GM21447 (cell line): ENCODE results near the gene PRR14.
"Not testable (repeated sequence)": the region's sequence is repeated elsewhere in the genome, so short reads cannot be mapped to it uniquely, and the experiment has no call there.

Source experiments
- ATAC-seq: cut with Tn5 transposase; IDR thresholded peaks from one replicate; pipeline ENCODE4 v1.9.1; 2021; ENCODE audit not compliant: unreplicated experiment

The PRR14 gene

DNA sequence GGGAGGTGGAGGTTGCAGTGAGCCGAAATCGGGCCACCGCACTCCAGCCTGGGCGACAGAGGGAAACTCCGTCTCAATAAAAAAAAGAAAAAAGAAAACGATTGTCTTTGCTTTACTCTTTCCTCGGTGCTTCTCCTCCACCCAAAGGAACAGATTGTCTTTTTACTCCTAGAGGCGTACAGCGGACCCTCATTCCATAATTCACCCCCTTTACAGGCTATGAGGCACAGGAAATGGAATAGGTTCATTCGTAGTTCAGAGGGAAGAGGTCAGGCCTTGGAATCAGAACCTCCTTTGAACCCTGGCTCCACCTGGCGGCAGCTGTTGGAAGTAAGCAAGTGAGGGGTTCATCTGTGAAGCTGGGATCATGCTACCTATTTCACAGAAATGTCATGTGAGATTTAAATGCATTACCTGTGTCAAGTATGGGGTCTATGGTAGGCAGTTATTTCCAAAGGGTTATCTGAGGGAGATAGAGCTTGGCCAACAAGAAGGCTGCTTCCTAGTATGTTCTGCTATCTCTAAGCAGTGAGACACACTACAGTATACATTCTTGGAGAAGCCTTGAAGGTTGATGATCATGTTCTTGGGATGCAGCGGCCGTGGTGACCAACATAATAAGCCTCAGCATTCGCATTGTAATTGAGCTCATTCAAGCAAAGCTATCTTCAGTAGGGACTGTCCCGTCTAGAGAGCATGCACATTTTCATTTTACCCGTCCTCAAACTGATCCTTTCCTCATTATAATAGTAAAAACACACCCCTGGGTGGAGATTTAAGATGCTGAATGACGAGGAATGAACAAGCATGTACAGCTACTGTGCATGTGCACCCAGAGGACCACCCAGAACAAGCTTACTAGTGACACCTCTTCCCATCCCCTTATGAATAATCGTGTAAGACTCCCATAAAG, 21.9 kb upstream of the PRR14 start:
- ATAC-seq = no peak

DNA sequence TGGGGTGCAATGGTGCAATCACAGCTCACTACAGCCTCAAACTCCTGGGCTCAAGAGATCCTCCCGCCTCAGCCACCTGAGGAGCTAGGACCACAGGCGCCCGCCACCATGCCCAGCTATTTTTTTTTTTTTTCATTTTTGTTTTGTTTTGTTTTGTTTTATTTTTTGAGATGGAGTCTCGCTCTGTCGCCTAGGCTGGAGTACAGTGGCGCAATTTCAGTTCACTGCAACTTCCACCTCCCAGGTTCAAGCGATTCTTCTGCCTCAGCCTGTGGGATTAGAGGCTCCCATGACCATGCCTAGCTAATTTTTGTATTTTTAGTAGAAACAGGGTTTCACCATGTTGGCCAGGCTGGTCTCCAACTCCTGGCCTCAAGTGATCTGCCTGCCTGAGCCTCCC, 18.3 kb upstream of the PRR14 start:
- not testable (repeated sequence) for ATAC-seq

DNA sequence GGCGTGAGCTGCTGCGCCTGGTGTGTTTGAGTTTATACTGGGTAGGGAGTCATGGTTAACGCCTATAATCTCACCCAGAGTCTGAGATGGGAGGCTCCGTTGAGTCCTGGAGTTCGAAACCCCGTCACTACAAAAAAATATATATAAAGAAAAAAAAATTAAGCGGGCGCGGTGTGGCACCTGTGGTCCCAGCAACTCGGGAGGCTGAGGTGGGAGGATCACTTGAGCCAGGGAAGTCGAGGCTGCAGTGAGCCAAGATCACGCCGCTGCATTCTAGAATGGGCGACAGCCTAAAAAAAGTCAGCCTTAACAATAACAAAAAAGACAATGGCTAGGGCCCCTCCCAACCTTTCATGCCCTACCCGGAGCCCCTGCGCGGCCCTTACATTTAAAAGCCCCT, 17.2 kb upstream of the PRR14 start:
- ATAC-seq = no peak

DNA sequence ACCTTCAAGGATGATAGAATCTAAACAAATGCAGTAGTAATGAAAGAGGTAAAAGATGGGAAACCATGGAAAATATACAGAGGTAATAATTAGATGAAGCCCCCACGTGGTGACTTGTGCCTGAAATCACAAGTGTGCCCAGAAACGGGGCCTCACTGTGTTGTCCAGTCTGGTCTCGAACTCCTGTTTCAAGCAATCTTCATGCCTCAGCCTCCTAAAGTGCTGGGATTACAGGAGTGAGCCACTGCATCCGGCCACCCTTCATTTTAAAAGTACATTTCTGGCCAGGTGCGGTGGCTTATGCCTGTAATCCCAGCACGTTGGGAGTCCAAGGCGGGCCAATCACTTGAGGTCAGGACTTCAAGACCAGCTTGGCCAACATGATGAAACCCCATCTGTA, 14.2 kb upstream of the PRR14 start:
- no peak for ATAC-seq

DNA sequence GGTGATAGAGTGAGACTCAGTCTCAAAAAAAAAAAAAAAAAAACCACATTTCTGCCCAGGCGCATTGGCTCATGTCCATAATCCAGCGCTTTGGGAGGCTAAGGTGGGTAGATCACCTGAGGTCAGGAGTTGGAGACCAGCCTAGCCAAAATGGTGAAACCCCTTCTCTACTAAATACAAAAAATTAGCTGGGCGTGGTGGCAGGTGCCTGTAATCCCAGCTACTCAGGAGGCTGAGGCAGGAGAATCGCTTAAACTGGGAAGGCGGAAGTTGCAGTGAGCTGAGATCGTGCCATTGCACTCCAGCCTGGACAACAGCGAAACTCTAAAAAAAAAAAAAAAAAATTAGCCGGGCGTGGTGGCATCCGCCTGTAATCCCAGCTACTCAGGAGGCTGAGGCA, 13.6 kb upstream of the PRR14 start:
- ATAC-seq = not testable (repeated sequence)

DNA sequence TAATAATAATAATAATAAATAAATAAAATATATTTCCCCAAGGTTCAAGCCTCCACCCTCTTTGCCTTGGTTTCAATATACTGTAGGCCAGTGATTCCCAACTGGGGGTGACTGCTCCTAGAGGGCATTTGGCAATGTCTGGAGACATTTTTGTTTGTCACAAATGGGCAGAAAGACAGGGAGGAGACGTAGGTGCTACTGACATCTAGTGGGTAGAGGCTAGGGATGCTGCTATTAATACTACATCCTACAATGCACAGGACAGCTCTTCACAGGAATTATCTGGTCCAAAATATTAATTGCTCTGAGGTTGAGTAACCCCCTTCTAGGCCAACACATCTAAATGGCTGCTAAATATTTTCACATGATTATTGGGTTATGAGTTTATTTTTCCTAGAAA, 12.8 kb upstream of the PRR14 start:
- ATAC-seq = no peak

DNA sequence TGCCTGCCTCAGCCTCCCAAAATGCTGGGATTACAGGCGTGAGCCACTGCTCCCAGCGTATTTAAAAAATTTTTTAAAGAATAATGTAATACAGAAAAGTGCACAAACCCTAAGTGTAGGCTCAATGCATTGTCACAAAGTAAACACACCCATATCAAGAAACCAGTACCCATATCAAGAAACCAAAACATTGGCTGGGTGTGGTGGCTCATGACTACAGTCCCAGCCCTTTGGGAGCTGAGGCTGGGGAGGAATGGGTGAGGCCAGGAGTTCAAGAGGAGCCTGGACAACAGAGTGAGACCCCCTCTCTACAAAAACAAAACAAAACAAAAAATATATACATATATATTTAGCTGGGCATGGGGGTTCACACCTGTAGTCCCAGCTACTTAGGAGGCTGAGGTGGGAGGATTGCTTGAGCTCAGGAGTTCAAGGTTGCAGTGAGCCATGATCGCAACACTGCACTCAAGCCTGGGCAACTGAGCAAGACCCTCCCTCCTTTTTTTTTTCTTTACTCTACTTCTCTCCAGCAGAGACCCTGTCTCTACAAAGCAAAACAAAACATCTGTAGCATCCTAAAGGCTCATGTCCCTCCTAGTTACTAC, 9.3 kb upstream of the PRR14 start:
- no peak for ATAC-seq

DNA sequence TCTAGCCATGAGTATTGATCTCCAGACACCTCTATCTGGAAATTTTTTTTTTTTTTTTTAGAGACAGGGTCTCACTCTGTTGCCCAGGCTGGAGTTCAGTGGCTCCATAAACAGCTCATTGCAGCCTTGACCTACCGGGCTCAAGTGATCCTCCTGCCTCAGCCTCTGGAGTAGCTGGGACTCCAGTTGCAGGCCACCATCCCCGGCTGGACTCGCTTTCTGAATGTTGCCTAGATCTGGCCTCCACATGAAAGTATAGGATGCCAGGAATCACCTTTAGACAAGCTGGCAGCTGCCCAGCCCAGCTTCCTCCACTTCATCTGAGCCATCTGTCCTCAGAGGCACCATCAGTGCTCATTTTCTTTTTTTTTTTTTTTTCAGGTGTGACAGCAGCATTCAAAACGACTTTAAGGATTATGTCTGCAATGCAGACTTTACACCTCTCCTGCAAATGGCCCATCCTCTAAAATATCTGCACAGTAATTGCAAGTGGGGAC, 6.4 kb upstream of the PRR14 start:
- ATAC-seq = no peak

DNA sequence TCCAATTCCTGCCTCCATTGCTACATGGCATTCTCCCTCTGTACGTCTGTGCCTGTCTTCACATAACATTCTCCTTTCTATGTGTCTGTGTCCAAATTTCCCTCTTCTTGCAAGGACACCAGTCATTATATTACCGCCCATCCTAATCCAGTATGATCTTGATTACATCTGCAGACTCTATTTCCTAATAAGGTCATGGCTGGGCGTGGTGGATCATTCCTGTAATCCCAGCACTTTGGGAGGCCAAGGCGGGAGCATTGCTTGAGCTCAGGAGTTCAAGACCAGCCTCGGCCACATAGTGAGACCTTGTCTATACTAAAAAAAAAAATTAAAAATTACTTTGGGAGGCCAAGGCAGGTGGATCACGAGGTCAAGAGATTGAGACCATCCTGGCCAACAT, 5.0 kb upstream of the PRR14 start:
- ATAC-seq = no peak

DNA sequence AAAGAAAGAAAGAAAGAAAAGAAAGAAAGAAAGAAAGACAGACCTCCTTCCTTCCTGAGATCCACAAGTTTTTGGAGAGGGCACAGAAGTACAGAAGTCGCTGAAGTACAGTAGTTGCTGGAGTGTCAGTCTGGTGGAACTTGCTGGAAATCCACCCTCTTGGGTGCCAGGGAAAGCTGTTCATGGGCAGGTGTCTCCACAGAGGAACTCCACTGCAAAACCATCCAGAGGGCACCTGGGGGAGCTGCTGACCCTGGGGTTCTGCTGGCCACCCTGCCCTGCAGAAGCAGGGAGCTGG, 3.5 kb upstream of the PRR14 start:
- no peak for ATAC-seq

DNA sequence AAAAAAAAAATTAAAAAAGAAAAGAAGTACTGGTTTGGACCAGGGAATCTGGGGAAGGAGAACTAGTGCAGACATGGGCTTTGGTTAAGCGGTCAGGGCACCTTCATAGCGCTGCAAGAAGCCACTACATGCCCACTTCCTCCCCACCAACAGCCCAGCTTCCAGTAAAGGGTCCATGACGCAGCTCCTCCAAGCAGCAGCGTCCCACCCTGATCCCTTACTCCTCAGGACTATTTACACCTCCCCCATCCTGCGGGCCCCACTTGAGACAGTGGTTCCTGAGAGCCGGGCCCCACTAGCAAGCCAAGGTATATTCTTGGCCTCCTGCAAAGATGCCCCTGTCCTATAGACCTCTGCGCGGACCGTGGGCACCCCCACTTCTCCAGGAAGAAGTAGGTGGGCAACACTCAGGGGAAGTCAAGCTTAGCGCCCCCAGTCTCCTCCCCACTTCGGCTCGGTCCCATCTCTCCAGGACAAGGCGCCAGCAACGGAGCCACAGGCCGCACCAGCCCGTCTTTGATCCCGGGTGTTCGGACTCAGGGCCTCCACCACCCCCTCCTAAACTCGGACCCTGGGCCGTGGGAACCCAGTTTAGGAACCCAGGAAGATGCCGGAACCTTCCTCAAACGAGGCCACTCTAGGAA, 913 bp upstream of the PRR14 start:
- no peak for ATAC-seq

DNA sequence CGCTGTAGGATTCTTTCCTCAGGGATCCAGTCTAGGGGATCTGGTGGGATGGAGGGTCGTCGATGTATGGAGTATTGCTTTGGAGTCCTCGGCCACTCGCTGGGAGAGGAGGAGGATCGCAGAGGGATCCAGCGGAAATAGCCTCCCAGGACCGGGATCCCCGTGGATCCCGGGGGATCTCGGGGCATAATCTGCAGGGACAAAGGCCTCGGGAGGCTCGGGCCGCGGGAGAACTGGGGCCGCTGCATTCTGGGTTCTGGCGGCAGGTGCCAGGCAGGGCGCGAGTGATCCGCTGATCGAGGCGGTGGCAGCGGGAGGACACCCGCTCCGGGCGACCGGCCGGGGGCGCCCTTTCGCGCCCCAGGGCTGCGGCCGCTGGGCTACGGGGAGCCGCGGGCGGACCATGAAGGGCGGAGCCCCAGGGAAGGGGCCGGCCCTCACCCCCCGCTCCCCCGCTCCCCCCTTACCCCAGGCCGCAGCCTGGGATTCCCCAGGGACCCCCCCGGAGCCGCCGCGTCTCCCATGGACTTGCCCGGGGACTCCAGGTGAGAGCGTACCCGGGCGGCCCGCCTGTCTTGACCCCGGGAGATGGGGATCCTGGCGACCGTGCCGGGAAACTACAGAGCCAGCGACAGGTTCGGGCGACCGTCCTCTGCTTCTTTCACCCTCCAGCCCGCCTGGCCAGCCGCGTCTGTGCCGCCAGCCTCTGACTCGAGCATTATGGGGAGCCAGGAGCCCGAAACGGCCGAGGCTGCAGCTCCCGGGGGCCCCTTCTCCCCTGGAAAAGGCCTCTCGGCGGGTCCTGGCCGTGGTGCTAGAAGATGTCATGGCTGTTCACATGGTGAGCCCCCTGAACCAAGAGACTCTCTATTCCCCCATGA, 604 bp downstream of the PRR14 start:
- peak; percentile 37 for ATAC-seq

DNA sequence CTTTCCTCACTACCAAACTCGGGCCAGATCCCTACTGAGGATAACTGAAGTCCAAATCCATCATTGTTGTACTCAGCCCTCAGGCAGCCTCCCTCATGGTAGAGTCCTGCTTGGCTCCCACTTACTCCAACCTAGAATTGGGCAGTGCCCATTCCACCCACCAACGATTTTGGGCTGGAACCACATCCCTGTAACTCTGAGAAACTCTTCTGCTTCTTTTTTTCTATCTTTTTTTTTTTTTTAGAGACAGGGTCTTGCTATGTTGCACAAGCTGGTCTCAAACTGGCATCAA, 1.2 kb downstream of the PRR14 start:
- no peak for ATAC-seq

DNA sequence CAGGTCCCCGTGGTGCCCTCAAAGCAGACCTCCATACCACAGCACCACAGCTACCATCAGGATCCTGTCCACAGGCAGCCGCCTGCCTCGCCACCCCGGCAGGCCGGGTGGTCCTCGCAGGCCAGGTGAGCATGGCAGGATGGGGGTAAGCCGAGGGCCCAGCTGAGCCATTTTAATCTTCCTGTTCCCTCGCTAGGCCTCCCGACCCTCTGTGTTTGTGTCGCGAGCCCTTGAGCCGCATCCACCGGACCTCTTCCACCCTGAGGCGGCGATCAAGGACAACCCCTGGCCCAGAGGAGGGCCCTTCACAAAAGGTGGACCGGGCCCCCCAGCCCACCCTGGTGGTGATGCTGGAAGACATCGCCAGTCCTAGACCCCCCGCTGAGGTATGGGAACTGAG, 2.0 kb downstream of the PRR14 start:
- ATAC-seq = no peak

DNA sequence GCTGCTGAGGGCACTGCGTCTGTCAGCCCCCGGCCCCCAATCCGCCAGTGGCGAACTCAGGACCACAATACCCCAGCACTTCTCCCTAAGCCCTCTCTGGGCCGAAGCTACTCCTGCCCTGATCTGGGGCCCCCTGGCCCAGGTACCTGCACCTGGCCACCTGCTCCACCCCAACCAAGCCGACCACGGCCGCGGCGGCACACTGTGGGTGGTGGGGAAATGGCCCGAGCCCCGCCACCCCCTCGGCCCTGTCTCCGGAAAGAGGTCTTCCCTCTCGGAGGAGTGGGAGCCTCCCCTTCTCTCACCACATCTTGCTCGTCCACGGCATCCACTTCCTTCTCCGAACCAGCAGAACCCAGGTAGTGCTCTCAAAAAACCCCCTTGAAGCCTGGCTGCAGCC, 4.1 kb downstream of the PRR14 start:
- no peak for ATAC-seq

DNA sequence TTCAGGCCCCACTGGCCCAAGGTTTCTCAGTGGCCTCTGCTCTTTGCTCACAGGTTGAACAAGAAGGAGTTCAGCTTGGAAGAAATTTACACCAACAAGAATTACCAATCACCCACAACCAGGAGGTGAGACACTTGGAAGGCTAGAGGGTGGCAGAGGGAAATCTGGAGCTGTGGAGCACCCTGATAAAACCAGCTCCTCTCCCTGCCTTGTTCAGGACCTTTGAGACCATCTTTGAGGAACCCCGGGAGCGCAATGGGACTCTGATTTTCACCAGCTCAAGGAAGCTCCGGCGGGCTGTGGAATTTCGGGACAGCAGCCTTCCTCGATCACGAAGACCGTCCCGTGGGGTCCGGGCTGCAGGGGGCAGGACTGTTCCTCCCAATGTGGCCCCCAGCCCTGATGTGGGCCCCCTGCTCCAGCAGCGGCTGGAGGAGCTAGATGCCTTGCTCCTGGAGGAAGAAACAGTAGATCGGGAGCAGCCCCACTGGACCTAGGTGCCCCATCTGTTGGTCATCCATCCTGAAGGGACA, 5.1 kb downstream of the PRR14 start:
- no peak for ATAC-seq

DNA sequence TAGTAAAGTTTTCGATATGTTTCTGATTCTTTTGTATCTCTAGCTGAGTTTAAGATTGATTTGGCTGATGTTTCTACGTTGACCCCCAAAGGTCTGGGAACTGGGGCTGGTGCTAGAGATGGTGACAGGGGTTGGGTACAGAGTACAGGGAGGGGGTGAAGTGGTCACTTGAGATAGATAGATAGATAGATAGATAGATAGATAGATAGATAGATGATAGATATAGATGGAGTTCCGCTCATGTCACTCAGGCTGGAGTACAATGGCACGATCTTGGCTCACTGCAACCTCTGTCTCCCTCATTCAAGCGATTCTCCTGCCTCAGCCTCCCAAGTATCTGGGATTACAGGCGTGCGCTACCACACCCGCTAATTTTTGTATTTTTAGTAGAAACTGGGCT, 5.6 kb downstream of the PRR14 start:
- no peak for ATAC-seq

DNA sequence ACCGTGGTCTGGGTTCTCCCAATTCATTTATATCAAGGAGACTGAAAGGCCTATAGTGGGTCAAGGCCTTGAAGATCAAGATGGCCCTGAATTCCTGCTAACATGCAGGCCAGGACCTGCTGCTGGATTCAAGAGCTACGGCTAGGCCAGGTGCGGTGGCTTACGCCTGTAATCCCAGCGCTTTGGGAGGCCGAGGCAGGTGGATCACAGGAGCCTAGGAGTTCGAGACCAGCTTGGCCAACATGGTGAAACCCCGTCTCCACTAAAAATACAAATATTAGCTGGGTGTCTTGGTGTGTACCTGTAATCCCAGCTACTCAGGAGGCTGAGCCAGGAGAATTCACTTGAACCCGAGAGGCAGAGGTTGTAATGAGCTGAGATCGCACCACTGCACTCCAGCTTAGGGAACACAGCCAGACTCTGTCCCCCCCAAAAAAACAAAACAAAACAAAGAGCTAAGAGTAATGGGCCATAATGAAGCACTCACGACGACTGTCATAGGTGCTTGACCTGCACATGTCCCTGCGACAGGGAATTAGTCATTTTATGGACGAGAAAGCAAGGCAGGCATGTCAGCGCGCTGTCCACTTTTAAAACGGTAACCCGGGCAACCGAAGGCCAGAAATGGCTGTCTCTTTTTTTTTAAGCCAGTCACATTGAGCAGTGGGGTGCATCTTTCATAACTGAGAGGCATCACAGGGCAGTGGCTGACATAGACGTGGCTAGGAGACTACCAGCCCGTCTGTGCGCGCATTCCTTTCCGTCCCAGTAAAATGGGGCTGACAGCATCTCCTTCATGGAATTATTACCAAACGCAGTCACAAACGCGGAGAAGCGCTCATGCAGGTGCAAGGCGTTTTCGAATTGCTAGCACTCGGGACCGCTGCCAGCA, 6.5 kb downstream of the PRR14 start:
- no peak for ATAC-seq

DNA sequence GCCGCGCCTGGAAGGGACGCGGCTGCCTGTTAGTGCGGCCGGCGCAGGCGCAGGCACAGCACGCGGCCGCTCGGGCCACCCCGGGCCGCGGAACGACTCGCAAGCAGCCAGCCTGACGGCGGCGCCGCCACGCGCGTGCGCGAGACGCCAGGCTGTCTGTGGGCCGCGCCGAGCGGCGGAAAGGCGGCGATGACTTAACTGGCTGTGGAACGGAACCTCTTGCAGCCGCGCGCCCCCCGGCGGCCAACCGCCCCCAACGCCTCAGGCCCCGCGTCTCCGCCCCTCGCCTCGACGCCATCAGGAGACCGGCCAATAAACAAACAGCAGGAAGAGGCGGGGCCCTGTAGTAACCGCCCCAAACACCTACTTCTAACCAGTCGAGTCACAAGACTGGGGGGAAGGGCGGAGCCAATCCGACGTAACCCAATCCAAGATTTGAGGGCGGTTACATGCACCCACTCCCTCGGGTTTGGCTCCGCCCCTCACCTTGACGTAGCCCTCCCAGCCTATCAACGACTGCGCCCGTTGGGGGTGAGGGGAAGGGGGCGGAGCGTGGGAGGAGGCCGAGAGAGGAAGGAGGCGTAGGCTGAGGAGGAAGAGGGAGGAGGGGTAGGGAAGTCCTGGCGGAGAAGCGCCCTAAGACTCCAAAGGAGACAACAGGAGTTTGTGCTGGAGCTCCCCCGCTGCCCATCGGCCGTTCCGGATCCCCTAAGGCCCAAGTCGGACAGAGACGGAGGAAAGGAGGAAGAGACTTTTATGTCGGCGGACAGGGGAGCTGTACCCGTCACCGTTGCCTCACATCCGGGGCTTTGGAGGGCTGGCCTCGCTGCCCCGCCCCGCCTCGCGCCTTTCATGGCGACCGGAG, 7.3 kb downstream of the PRR14 start, which contains the start of gene FBRS:
TSS of gene FBRS (plus strand) at position 566 of the 865 bp plus-strand sequence. CDS start 1,088 bp downstream, outside the sequence.
- ATAC-seq = peak; percentile 65
